K562 (cell line): ENCODE measurements around the gene CHCHD6. TPM values are rescaled to one million over a fixed set of nuclear protein-coding genes. Genes with fewer than 3 reads are reported as not detected.

Source experiments
- ATAC-seq: fragments of 200-7000 bp; cut with Tn5 transposase; 3 replicates; pipeline ENCODE4 v1.9.1; 2020; ENCODE audit warnings: moderate library complexity
- BruUV-seq: library from RNA; stranded (reverse); fragments of 400-500 nt; replicated peaks from 2 replicates; lab custom pipeline; 2021; lab: Mats Ljungman, UMichigan
- CTCF ChIA-PET: fragments of 300-600 bp; formaldehyde crosslinking; extraction: SDS; loops from one replicate; lab custom pipeline; 2021; ENCODE audit warnings: low intra/inter-chr PET ratio; lab: Yijun Ruan, JAX
- POLR2A ChIA-PET: fragments of 300-600, 350-650 bp; sonication (Branson Sonifier 250); formaldehyde crosslinking; extraction: SDS; loops from one replicate; lab custom pipeline; 2021; ENCODE audit warnings: antibody characterized with exemption, inconsistent platforms; lab: Yijun Ruan, JAX
- DNase-seq, 4 experiments: peaks; one replicate each; pipeline versions ENCODE4 v3.0.0 to v3.0.0-alpha.2; 2011 to 2018; ENCODE audit warnings: low spot score in 3 of 4, mixed read lengths in 3 of 4; ENCODE audit errors: extremely low read depth in 1 of 4
- FAIRE-seq: peaks from 2 replicates; lab custom pipeline; 2011; peaks lifted over from hg19 to GRCh38; lab: Jason Lieb, UNC
- H2AFZ ChIP-seq: 2 replicates; pipeline ENCODE4 v1.6.0; 2011; ENCODE audit warnings: low read depth, low read length, control low read depth, inconsistent platforms
- H3K27ac ChIP-seq: fragments of 200-600 bp; 3 replicates; pipeline ENCODE4 v1.8.0; 2011; ENCODE audit warnings: low read depth, mild to moderate bottlenecking, control low read depth, inconsistent platforms, low read length, moderate library complexity, mixed read lengths; ENCODE audit errors: extremely low read depth
- H3K27me3 ChIP-seq, 2 experiments: fragments of 300-600 bp in 1 of 2; 2 replicates in 1 of 2; 3 replicates in 1 of 2; pipeline versions ENCODE4 v1.6.0 to v1.8.0; 2011; ENCODE audit warnings: inconsistent platforms in 2 of 2, low read length in 2 of 2, mild to moderate bottlenecking in 1 of 2, mixed read lengths in 1 of 2, moderate library complexity in 1 of 2; ENCODE audit not compliant: control insufficient read depth in 2 of 2, insufficient read depth in 2 of 2
- H3K36me3 ChIP-seq: fragments of 300-600 bp; 3 replicates; pipeline ENCODE4 v1.8.0; 2011; ENCODE audit warnings: mild to moderate bottlenecking, low read length, inconsistent platforms; ENCODE audit not compliant: control insufficient read depth, insufficient read depth
- H3K4me1 ChIP-seq, 2 experiments: fragments of 200-600 bp in 1 of 2; replicated peaks in 1 of 2; 2 replicates in 1 of 2; 3 replicates in 1 of 2; pipeline versions ENCODE4 v1.5.1 to v1.8.0; 2011; ENCODE audit warnings: inconsistent platforms in 2 of 2, low read length in 2 of 2, mild to moderate bottlenecking in 1 of 2, mixed read lengths in 1 of 2, moderate library complexity in 1 of 2; ENCODE audit not compliant: control insufficient read depth in 2 of 2, insufficient read depth in 2 of 2
- H3K4me2 ChIP-seq: 2 replicates; pipeline ENCODE4 v1.6.1; 2011; ENCODE audit warnings: low read length, control low read depth, inconsistent platforms, mixed read lengths; ENCODE audit not compliant: insufficient read depth
- H3K4me3 ChIP-seq: fragments of 200-600 bp; sonication (generic), shearing (Covaris generic); 2 replicates; pipeline ENCODE4 v1.5.1; 2016; ENCODE audit warnings: control low read depth, inconsistent platforms
- H3K79me2 ChIP-seq: fragments of 200-600 bp; 3 replicates; pipeline ENCODE4 v1.8.0; 2011; ENCODE audit warnings: low read length, inconsistent platforms; ENCODE audit not compliant: control insufficient read depth, insufficient read depth
- H3K9ac ChIP-seq, 2 experiments: 2 replicates each; pipeline versions ENCODE4 v1.6.0 to v1.6.1; 2011; ENCODE audit warnings: low read depth in 2 of 2, low read length in 2 of 2, control low read depth in 1 of 2, inconsistent platforms in 1 of 2, mild to moderate bottlenecking in 1 of 2, mixed read lengths in 1 of 2; ENCODE audit not compliant: insufficient read depth in 1 of 2
- H3K9me1 ChIP-seq: one replicate; pipeline ENCODE4 v1.6.0; 2011; ENCODE audit warnings: inconsistent platforms, mild to moderate bottlenecking, low read length, moderate library complexity; ENCODE audit not compliant: control insufficient read depth, insufficient read depth
- H3K9me3 ChIP-seq: replicated peaks from 2 replicates; pipeline ENCODE4 v1.5.1; 2011; ENCODE audit warnings: low read depth, low read length, inconsistent platforms; ENCODE audit not compliant: control insufficient read depth, insufficient read depth
- H4K20me1 ChIP-seq: replicated peaks from 2 replicates; pipeline ENCODE4 v1.6.1; 2011; ENCODE audit warnings: low read length, inconsistent platforms, mixed read lengths; ENCODE audit not compliant: control insufficient read depth, insufficient read depth
- CBX1 ChIP-seq: sonication (generic); IDR thresholded peaks from 2 replicates; pipeline ENCODE4 v1.6.1; 2016; ENCODE audit warnings: antibody characterized with exemption, low read depth, mild to moderate bottlenecking
- CREBBP ChIP-seq: IDR thresholded peaks from one replicate; pipeline ENCODE4 v1.6.1; 2012; ENCODE audit warnings: low read depth, mild to moderate bottlenecking, control low read depth, inconsistent platforms, low read length
- RCOR1 ChIP-seq, 2 experiments: IDR thresholded peaks; 2 replicates each; pipeline ENCODE4 v1.6.1; 2012; ENCODE audit warnings: low read depth in 2 of 2, low read length in 2 of 2, borderline replicate concordance in 1 of 2, improper control_type of control experiment in 1 of 2
- YY1 ChIP-seq, 3 experiments: IDR thresholded peaks; 2 replicates each; pipeline ENCODE4 v1.6.1; 2011; ENCODE audit warnings: low read length in 2 of 3, mild to moderate bottlenecking in 2 of 3, moderate library complexity in 2 of 3, borderline replicate concordance in 1 of 3, control low read depth in 1 of 3, low read depth in 1 of 3; ENCODE audit not compliant: insufficient read depth in 3 of 3, insufficient replicate concordance in 2 of 3, control insufficient read depth in 1 of 3, insufficient read length in 1 of 3; ENCODE audit errors: extremely low read depth in 1 of 3
- ZEB2 ChIP-seq: fragments of 450-650 bp; IDR thresholded peaks from 2 replicates; pipeline ENCODE4 v1.6.1; 2016
- WGBS: fragments of 100-300 bp; shearing (Covaris generic); methylation state at CpG from one replicate; pipeline ENCODE4 v1.1.6; 2016; ENCODE audit warnings: low coverage, mixed read lengths; ENCODE audit not compliant: insufficient coverage; ENCODE audit errors: missing lambda C conversion rate; 5-methylcytosine and 5-hydroxymethylcytosine counted together
- in situ Hi-C: fragments of 300-500 bp; cut with MboI; formaldehyde crosslinking; loops from 4 replicates; pipeline ENCODE4 v1.15.0; 2018; ENCODE audit warnings: inconsistent platforms, mixed read lengths
- intact Hi-C: fragments of 100-400 bp; cut with micrococcal nuclease; formaldehyde crosslinking; loops from 2 replicates; pipeline ENCODE4 v1.14.2; 2022
- polyA plus RNA-seq, 8 experiments: library from polyadenylated mRNA; depleted of rRNA in 4 of 8; stranded (reverse) in 5 of 8; unstranded in 3 of 8; fragments of >200 nt; fragmentation: Nextera tagmentation in 2 of 8; fragmentation: Illumina TruSeq in 1 of 8; extraction: Ambion mirVana in 2 of 8; extraction: Trizol in 1 of 8; gene quantifications; 2 replicates each; pipeline versions ENCODE4 v1.2.1 to v1.2.3, GENCODE V29; 2011 to 2014; ENCODE audit warnings: inconsistent platforms in 1 of 8, missing spikeins in 1 of 8
- total RNA-seq, 7 experiments: library from RNA; depleted of rRNA in 6 of 7; stranded (reverse); fragments of >200 nt in 6 of 7; fragmentation: Illumina TruSeq in 2 of 7; extraction: Trizol in 2 of 7; gene quantifications; 2 replicates each; pipeline versions ENCODE4 v1.2.1 to v1.2.3, GENCODE V29; 2011 to 2021; ENCODE audit warnings: low replicate concordance in 1 of 7
- TF ChIP-seq, protein P1 (sequence below): fragments of 450-650 bp; formaldehyde crosslinking; IDR thresholded peaks from 2 replicates; pipeline ENCODE4 v1.4.0; 2022; ENCODE audit warnings: mild to moderate bottlenecking, moderate library complexity

Gene CHCHD6
- total and polyA plus RNA-seq, 9 of the 15 experiments (the other 6 are each of a cell fraction or from before 2014, with no cell fraction given), result 4.6 to 18.6 (median 10.9) TPM

DNA sequence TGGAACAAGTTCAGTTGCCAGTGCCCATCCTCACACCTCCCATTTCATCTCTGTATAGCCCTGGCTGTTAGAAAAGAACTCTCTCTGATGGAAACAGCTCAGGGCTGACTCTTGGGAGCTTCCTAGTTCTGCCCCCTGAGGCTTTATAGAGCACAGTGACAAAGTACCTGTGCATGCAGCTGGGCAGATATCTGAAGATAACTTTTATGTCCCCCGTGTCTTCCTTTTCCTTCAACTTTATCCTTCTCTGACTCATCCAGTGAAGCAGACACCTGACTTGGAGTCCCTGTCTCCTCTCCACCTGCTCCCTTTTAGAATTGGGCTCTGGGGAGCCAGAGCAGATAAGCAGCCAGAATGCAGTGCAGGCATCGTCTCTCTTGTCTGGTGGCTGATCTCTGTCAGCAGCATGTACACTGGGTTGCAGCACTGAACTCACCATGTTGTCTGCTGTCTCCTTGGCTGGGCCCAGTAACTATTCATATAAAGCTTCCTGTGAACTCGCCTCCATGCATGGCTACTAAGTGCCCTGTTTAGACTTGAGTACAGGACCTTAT is 225.0 kb downstream of the CHCHD6 start:
- ATAC-seq (peak; percentile 51), FAIRE-seq (peak; percentile 35), DNase-seq (peak in 1 of 4 experiments; percentile 31)
- H3K4me1 ChIP-seq, result peaks cover 20 to 43% of the 10 kb centered on the region in 2 experiments
- no peaks in the 10 kb centered on the region for H3K9me3 ChIP-seq
- BruUV-seq, result no TSS peak
- H3K79me2 ChIP-seq, result 0 out of 3 replicates have a peak, but pooled peaks cover 3% of the 10 kb centered on the region
- no peaks in the 10 kb centered on the region for H4K20me1 ChIP-seq
- in situ Hi-C loops (no loop called here), intact Hi-C loops (no loop called here)
- CTCF ChIA-PET, result no interaction called here
- no peak overlapping the region for H3K9ac ChIP-seq
- 24% methylated on average over 3 of the region's 3 CpGs for WGBS
- POLR2A ChIA-PET, result interaction anchor here (0.8 to 1.7 kb wide), 2 partner anchors 11 to 18 kb away, joined by 3 to 4 read pairs; no protein-coding TSS in a partner anchor
- no peak overlapping the region for H3K4me3 ChIP-seq
- H3K9me1 ChIP-seq, result no peaks in the 10 kb centered on the region
- no peak overlapping the region for H3K4me2 ChIP-seq
- TF ChIP-seq YY1 (IDR thresholded peaks at IDR 0.05; ENCODE audit: borderline replicate concordance in 1 of 3, control insufficient read depth in 1 of 3, extremely low read depth in 1 of 3, insufficient read depth in 3 of 3, insufficient read length in 1 of 3, insufficient replicate concordance in 2 of 3, low read depth in 1 of 3, low read length in 2 of 3) (no peak), CREBBP (no peak), CBX1 (no peak), RCOR1 (IDR thresholded peaks at IDR 0.05; ENCODE audit: borderline replicate concordance in 1 of 2, low read depth in 2 of 2, low read length in 2 of 2) (0 out of 4 replicates have a peak, but pooled peaks of 1 of the 2 experiments have one; percentile 19), ZEB2 (peak; percentile 49; the same call in 1 of the 2 replicates)
- TF ChIP-seq, protein P1, sequence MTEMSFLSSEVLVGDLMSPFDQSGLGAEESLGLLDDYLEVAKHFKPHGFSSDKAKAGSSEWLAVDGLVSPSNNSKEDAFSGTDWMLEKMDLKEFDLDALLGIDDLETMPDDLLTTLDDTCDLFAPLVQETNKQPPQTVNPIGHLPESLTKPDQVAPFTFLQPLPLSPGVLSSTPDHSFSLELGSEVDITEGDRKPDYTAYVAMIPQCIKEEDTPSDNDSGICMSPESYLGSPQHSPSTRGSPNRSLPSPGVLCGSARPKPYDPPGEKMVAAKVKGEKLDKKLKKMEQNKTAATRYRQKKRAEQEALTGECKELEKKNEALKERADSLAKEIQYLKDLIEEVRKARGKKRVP, result no peak
- H3K36me3 ChIP-seq, result no peaks in the 10 kb centered on the region
- no peaks in the 10 kb centered on the region for H3K27me3 ChIP-seq
- no peak overlapping the region for H2AFZ ChIP-seq
- no peak overlapping the region for H3K27ac ChIP-seq
